HepG2 (cell line): ENCODE results near the gene KCNQ1OT1. TPM values are rescaled to one million over a fixed set of nuclear protein-coding genes. Genes with fewer than 3 reads are reported as not detected.
A peak's percentile ranks its signal among the peaks of the same experiment; 100 is the strongest.

Experiments used
- ATAC-seq: fragments of 200-7000 bp; cut with Tn5 transposase; 3 replicates; pipeline ENCODE4 v1.9.1; 2020; ENCODE audit warnings: mild to moderate bottlenecking, moderate library complexity
- BruUV-seq: library from RNA; stranded (reverse); fragments of 400-500 nt; replicated peaks from 2 replicates; lab custom pipeline; 2021; lab: Mats Ljungman, UMichigan
- CTCF ChIA-PET: fragments of 300-600 bp; formaldehyde crosslinking; extraction: SDS; loops from one replicate; lab custom pipeline; 2021; ENCODE audit warnings: low total read pairs, inconsistent platforms, low intra/inter-chr PET ratio; lab: Yijun Ruan, JAX
- POLR2A ChIA-PET: fragments of 350-600 bp; sonication (Branson Sonifier 250); formaldehyde crosslinking; loops from one replicate; lab custom pipeline; 2020; ENCODE audit warnings: antibody characterized with exemption, inconsistent platforms; lab: Yijun Ruan, JAX
- DNase-seq: peaks from one replicate; pipeline ENCODE4 v3.0.0-alpha.2; 2015; ENCODE audit warnings: low spot score
- FAIRE-seq: peaks from 3 replicates; lab custom pipeline; 2011; peaks lifted over from hg19 to GRCh38; lab: Jason Lieb, UNC
- H2AFZ ChIP-seq: one replicate; pipeline ENCODE4 v1.6.1; 2011; ENCODE audit warnings: low read length, inconsistent platforms
- H3K27ac ChIP-seq: fragments of 300-600 bp; 3 replicates; pipeline ENCODE4 v1.8.0; 2011; ENCODE audit warnings: mixed run types, mild to moderate bottlenecking, mixed read lengths, low read length, inconsistent platforms; ENCODE audit not compliant: insufficient read depth; ENCODE audit errors: extremely low read length
- H3K27me3 ChIP-seq, 2 experiments: fragments of 200-600 bp in 1 of 2; 2 replicates in 1 of 2; 3 replicates in 1 of 2; pipeline versions ENCODE4 v1.6.0 to v1.8.0; 2011; ENCODE audit warnings: low read length in 2 of 2, mild to moderate bottlenecking in 2 of 2, moderate library complexity in 2 of 2, inconsistent platforms in 1 of 2; ENCODE audit not compliant: insufficient read depth in 2 of 2, control insufficient read depth in 1 of 2
- H3K36me3 ChIP-seq, 2 experiments: fragments of 200-600 bp in 1 of 2; replicated peaks in 1 of 2; 2 replicates in 1 of 2; 3 replicates in 1 of 2; pipeline versions ENCODE4 v1.5.1 to v1.8.0; 2011; ENCODE audit warnings: low read length in 2 of 2, inconsistent platforms in 1 of 2; ENCODE audit not compliant: insufficient read depth in 2 of 2, control insufficient read depth in 1 of 2
- H3K4me1 ChIP-seq: 2 replicates; pipeline ENCODE4 v1.5.1; 2012; ENCODE audit warnings: low read length, inconsistent platforms; ENCODE audit not compliant: insufficient read depth
- H3K4me2 ChIP-seq: 2 replicates; pipeline ENCODE4 v1.6.0; 2011; ENCODE audit warnings: low read depth, low read length, inconsistent platforms
- H3K4me3 ChIP-seq, 3 experiments: fragments of 200-600 bp in 1 of 3; sonication (generic), shearing (Covaris generic) in 1 of 3; replicated peaks in 1 of 3; 2 replicates each; pipeline ENCODE4 v1.5.1; 2011 to 2016; ENCODE audit warnings: low read length in 3 of 3, inconsistent platforms in 2 of 3, low read depth in 2 of 3, mild to moderate bottlenecking in 2 of 3, control low read depth in 1 of 3, mixed read lengths in 1 of 3; ENCODE audit not compliant: insufficient read depth in 1 of 3
- H3K79me2 ChIP-seq: one replicate; pipeline ENCODE4 v1.6.1; 2011; ENCODE audit warnings: low read length, inconsistent platforms; ENCODE audit not compliant: insufficient read depth
- H3K9ac ChIP-seq: 2 replicates; pipeline ENCODE4 v1.6.0; 2011; ENCODE audit warnings: mild to moderate bottlenecking, low read depth, low read length, inconsistent platforms; ENCODE audit not compliant: insufficient read depth
- H3K9me3 ChIP-seq: 2 replicates; pipeline ENCODE4 v1.5.1; 2012; ENCODE audit warnings: mild to moderate bottlenecking, low read length
- H4K20me1 ChIP-seq: 2 replicates; pipeline ENCODE4 v1.6.0; 2011; ENCODE audit warnings: inconsistent platforms, mild to moderate bottlenecking, low read length, moderate library complexity; ENCODE audit not compliant: insufficient read depth
- DNMT3B ChIP-seq: conservative IDR thresholded peaks from 2 replicates; pipeline ENCODE4 v1.6.1; 2016; ENCODE audit warnings: missing biosample characterization, control low read depth
- E2F1 ChIP-seq: sonication (generic); formaldehyde crosslinking; IDR thresholded peaks from 2 replicates; pipeline ENCODE4 v1.5.0; 2020; ENCODE audit warnings: missing genetic modification reagents
- FIP1L1 ChIP-seq: fragments of 200-400 bp; formaldehyde crosslinking; IDR thresholded peaks from 2 replicates; pipeline ENCODE4 v1.6.1; 2018; ENCODE audit warnings: low read depth, mild to moderate bottlenecking, low read length, moderate library complexity, borderline replicate concordance; ENCODE audit not compliant: insufficient read depth
- JUN ChIP-seq: sonication (generic); formaldehyde crosslinking; IDR thresholded peaks from 2 replicates; pipeline ENCODE4 v1.4.0; 2020; ENCODE audit warnings: mild to moderate bottlenecking, missing genetic modification reagents
- NCOA5 ChIP-seq: sonication (generic); formaldehyde crosslinking; IDR thresholded peaks from 2 replicates; pipeline ENCODE4 v1.4.0; 2020; ENCODE audit warnings: missing genetic modification reagents
- PAF1 ChIP-seq: IDR thresholded peaks from 2 replicates; pipeline ENCODE4 v1.6.1; 2016; ENCODE audit warnings: missing genetic modification reagents, missing compliant biosample characterization
- POLR2G ChIP-seq: fragments of 200-400 bp; formaldehyde crosslinking; IDR thresholded peaks from 2 replicates; pipeline ENCODE4 v1.6.1; 2018; ENCODE audit warnings: mild to moderate bottlenecking, low read depth, low read length, moderate library complexity
- SKIL ChIP-seq: sonication (generic); formaldehyde crosslinking; IDR thresholded peaks from 2 replicates; pipeline ENCODE4 v1.8.0; 2022; ENCODE audit warnings: missing genetic modification reagents, mild to moderate bottlenecking, moderate library complexity, borderline replicate concordance
- TBL1XR1 ChIP-seq: fragments of 150-350 bp; IDR thresholded peaks from 2 replicates; pipeline ENCODE4 v1.6.1; 2014; ENCODE audit warnings: borderline replicate concordance, low read length; ENCODE audit not compliant: partially characterized antibody
- ZFP1 ChIP-seq: IDR thresholded peaks from 2 replicates; pipeline ENCODE4 v1.6.1; 2016
- ZNF101 ChIP-seq: sonication (generic); formaldehyde crosslinking; IDR thresholded peaks from 2 replicates; pipeline ENCODE4 v1.4.0; 2020; ENCODE audit warnings: mild to moderate bottlenecking, low read depth, missing genetic modification reagents, borderline replicate concordance
- ZNF713 ChIP-seq: sonication (generic); formaldehyde crosslinking; IDR thresholded peaks from 2 replicates; pipeline ENCODE4 v1.4.0; 2020; ENCODE audit warnings: mild to moderate bottlenecking, missing genetic modification reagents
- ZSCAN22 ChIP-seq: sonication (generic); formaldehyde crosslinking; IDR thresholded peaks from 2 replicates; pipeline ENCODE4 v1.4.0; 2020; ENCODE audit warnings: mild to moderate bottlenecking, missing genetic modification reagents
- in situ Hi-C: cut with HindIII; loops from 2 replicates; pipeline ENCODE4 v1.10.0; 2017; ENCODE audit warnings: low pct_unique_long_range_greater_than_20kb; ENCODE audit not compliant: extremely low pct_ligation_motif_present
- intact Hi-C: fragments of 100-400 bp; cut with micrococcal nuclease; formaldehyde crosslinking; loops from one replicate; pipeline ENCODE4 v1.10.0; 2022; ENCODE audit not compliant: unreplicated experiment
- polyA plus RNA-seq, 8 experiments: library from polyadenylated mRNA; depleted of rRNA in 3 of 8; stranded (reverse) in 7 of 8; unstranded in 1 of 8; fragments of >200 nt; fragmentation: Illumina TruSeq in 4 of 8; extraction: Trizol in 4 of 8; gene quantifications; 2 replicates each; pipeline versions ENCODE4 v1.2.1 to v1.2.3, GENCODE V29; 2011 to 2016; ENCODE audit warnings: low read depth in 4 of 8, missing spikeins in 1 of 8, mixed read lengths in 1 of 8; ENCODE audit not compliant: insufficient read depth in 1 of 8
- total RNA-seq, 5 experiments: library from RNA; depleted of rRNA; stranded (reverse); fragments of >200 nt; fragmentation: Illumina TruSeq; extraction: Trizol; gene quantifications; 2 replicates each; pipeline ENCODE4 v1.2.3, GENCODE V29; 2016; ENCODE audit warnings: low read depth in 1 of 5
- TF ChIP-seq, protein P1 (sequence below): sonication (generic); formaldehyde crosslinking; IDR thresholded peaks from one replicate; pipeline ENCODE4 v1.5.1; 2020; ENCODE audit warnings: mild to moderate bottlenecking, missing genetic modification reagents; ENCODE audit errors: not compliant biosample characterization

KCNQ1OT1 gene
- total and polyA plus RNA-seq, 2 of the 13 experiments (the other 11 are each of a cell fraction or from before 2014, with no cell fraction given) = 1.3 to 18.9 TPM

GRCh38 chr11:2649400-2649799, 50.4 kb downstream of the KCNQ1OT1 start:
- no peaks in the 10 kb centered on the region for H3K4me1 ChIP-seq
- H4K20me1 ChIP-seq = no peaks in the 10 kb centered on the region; the same call in 1 of the 2 replicates
- BruUV-seq = no TSS peak
- DNase-seq = no peak
- ChIA-PET POLR2A (no interaction called here), CTCF (no interaction called here)
- ATAC-seq = no peak
- no peak overlapping the region for H3K9ac ChIP-seq
- no peak overlapping the region for H3K4me2 ChIP-seq
- H3K79me2 ChIP-seq = no peaks in the 10 kb centered on the region
- no peak overlapping the region for H3K4me3 ChIP-seq
- H3K27me3 ChIP-seq = no peaks in the 10 kb centered on the region
- intact Hi-C loops (no loop called here), in situ Hi-C loops (no loop called here)
- H3K9me3 ChIP-seq = peaks cover 100% of the 10 kb centered on the region
- H3K27ac ChIP-seq = no peak overlapping the region
- no peak for FAIRE-seq
- no peak overlapping the region for H2AFZ ChIP-seq
- 0 out of 5 replicates have a peak, but pooled peaks cover 1 to 4% of the 10 kb centered on the region in 2 experiments for H3K36me3 ChIP-seq
- TF ChIP-seq, protein P1, sequence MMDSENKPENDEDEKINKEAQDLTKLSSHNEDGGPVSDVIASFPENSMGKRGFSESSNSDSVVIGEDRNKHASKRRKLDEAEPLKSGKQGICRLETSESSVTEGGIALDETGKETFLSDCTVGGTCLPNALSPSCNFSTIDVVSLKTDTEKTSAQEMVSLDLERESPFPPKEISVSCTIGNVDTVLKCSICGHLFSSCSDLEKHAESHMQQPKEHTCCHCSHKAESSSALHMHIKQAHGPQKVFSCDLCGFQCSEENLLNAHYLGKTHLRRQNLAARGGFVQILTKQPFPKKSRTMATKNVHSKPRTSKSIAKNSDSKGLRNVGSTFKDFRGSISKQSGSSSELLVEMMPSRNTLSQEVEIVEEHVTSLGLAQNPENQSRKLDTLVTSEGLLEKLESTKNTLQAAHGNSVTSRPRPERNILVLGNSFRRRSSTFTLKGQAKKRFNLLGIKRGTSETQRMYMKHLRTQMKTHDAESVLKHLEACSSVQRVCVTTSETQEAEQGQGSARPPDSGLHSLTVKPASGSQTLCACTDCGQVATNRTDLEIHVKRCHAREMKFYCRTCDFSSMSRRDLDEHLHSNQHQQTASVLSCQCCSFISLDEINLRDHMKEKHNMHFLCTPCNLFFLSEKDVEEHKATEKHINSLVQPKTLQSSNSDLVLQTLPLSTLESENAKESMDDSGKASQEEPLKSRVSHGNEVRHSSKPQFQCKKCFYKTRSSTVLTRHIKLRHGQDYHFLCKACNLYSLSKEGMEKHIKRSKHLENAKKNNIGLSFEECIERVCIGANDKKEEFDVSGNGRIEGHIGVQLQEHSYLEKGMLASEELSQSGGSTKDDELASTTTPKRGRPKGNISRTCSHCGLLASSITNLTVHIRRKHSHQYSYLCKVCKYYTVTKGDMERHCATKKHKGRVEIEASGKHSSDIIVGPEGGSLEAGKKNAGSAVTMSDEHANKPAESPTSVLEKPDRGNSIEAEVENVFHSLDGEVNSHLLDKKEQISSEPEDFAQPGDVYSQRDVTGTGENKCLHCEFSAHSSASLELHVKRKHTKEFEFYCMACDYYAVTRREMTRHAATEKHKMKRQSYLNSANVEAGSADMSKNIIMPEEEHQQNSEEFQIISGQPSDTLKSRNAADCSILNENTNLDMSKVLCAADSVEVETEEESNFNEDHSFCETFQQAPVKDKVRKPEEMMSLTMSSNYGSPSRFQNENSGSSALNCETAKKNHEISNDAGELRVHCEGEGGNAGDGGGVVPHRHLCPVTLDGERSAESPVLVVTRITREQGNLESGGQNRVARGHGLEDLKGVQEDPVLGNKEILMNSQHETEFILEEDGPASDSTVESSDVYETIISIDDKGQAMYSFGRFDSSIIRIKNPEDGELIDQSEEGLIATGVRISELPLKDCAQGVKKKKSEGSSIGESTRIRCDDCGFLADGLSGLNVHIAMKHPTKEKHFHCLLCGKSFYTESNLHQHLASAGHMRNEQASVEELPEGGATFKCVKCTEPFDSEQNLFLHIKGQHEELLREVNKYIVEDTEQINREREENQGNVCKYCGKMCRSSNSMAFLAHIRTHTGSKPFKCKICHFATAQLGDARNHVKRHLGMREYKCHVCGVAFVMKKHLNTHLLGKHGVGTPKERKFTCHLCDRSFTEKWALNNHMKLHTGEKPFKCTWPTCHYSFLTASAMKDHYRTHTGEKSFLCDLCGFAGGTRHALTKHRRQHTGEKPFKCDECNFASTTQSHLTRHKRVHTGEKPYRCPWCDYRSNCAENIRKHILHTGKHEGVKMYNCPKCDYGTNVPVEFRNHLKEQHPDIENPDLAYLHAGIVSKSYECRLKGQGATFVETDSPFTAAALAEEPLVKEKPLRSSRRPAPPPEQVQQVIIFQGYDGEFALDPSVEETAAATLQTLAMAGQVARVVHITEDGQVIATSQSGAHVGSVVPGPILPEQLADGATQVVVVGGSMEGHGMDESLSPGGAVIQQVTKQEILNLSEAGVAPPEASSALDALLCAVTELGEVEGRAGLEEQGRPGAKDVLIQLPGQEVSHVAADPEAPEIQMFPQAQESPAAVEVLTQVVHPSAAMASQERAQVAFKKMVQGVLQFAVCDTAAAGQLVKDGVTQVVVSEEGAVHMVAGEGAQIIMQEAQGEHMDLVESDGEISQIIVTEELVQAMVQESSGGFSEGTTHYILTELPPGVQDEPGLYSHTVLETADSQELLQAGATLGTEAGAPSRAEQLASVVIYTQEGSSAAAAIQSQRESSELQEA (CRISPR knock-in tag) = no peak
- TF ChIP-seq TBL1XR1 = no peak
- TF ChIP-seq ZNF713 (CRISPR knock-in tag) = no peak
- TF ChIP-seq FIP1L1 = 0 out of 2 replicates have a peak, but pooled peaks have one; percentile 43
- no peak for TF ChIP-seq JUN (CRISPR knock-in tag)
- peak; percentile 99 for TF ChIP-seq ZFP1 (CRISPR knock-in tag)
- TF ChIP-seq DNMT3B (CRISPR knock-in tag) = no peak
- TF ChIP-seq SKIL (CRISPR knock-in tag) = no peak
- peak; percentile 21; the same call in 1 of the 2 replicates for TF ChIP-seq NCOA5 (CRISPR knock-in tag)
- no peak for TF ChIP-seq E2F1 (CRISPR knock-in tag)
- TF ChIP-seq POLR2G = peak; percentile 79
- TF ChIP-seq ZNF101 = no peak
- TF ChIP-seq ZSCAN22 (CRISPR knock-in tag) = peak; percentile 41; the same call in 1 of the 2 replicates
- peak; percentile 69; the same call in 1 of the 2 replicates for TF ChIP-seq PAF1 (CRISPR knock-in tag)
